Hepatocyte (in vitro differentiated cells): ENCODE data around the gene DNAH6.

Source experiments
- EZH2 ChIP-seq: fragments of 200-600 bp; sonication (generic); IDR thresholded peaks from 2 replicates; pipeline ENCODE4 v1.6.1; 2016; ENCODE audit warnings: antibody characterized with exemption, mild to moderate bottlenecking, borderline replicate concordance
- EZH2phosphoT487 ChIP-seq: fragments of 200-600 bp; sonication (generic); IDR thresholded peaks from one replicate; pipeline ENCODE4 v1.6.1; 2018; ENCODE audit warnings: antibody characterized with exemption, mild to moderate bottlenecking, low read depth, moderate library complexity; ENCODE audit not compliant: unreplicated experiment, severe bottlenecking
- TF ChIP-seq, protein P1 (sequence below): fragments of 200-600 bp; sonication (generic); IDR thresholded peaks from 2 replicates; pipeline ENCODE4 v1.5.1; 2016; ENCODE audit warnings: antibody characterized with exemption, mild to moderate bottlenecking; ENCODE audit not compliant: poor library complexity

DNA sequence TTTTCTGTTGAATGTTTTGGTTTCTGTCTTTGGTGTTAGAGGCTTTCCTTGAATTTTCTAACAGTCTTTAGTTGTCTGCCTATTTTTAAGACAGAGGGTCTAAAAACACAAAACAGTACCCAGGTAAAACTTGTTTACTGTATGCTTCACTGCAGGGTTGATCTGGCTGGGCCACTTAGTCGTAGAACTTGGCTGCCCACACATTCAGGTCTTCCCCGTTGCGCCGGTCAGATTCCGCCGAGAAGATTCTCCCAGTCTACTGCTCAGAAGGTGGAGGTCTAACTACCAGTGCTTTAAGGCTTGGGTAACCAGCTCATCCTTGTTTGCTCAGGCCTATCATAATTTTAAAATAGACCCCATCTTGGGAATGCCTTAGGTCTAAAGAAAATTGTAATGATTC lies 24.6 kb upstream of the DNAH6 start:
- TF ChIP-seq, protein P1, sequence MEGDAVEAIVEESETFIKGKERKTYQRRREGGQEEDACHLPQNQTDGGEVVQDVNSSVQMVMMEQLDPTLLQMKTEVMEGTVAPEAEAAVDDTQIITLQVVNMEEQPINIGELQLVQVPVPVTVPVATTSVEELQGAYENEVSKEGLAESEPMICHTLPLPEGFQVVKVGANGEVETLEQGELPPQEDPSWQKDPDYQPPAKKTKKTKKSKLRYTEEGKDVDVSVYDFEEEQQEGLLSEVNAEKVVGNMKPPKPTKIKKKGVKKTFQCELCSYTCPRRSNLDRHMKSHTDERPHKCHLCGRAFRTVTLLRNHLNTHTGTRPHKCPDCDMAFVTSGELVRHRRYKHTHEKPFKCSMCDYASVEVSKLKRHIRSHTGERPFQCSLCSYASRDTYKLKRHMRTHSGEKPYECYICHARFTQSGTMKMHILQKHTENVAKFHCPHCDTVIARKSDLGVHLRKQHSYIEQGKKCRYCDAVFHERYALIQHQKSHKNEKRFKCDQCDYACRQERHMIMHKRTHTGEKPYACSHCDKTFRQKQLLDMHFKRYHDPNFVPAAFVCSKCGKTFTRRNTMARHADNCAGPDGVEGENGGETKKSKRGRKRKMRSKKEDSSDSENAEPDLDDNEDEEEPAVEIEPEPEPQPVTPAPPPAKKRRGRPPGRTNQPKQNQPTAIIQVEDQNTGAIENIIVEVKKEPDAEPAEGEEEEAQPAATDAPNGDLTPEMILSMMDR: no peak
- TF ChIP-seq EZH2: no peak
- TF ChIP-seq EZH2phosphoT487: no peak
